Activated naive CD8-positive, alpha-beta T cell treated with anti-CD3 and anti-CD28 coated beads, Interleukin-2, amount 10 ng/mL, durations not matched to agents 7 days and 5 days (primary cell): ENCODE measurements around the gene ZNF638. TPM values are rescaled to one million over a fixed set of nuclear protein-coding genes. Genes with fewer than 3 reads are reported as not detected.
"Not testable (repeated sequence)": the region's sequence is repeated elsewhere in the genome, so short reads cannot be mapped to it uniquely, and the experiment has no call there.

Experiments
- ATAC-seq: fragments of 150-1000 bp; cut with Tn5 transposase; one replicate; pipeline ENCODE4 v1.10.0; 2021; ENCODE audit warnings: low read depth, moderate library complexity
- POLR2A ChIA-PET: fragments of 350-600 bp; sonication (Branson Sonifier 250); formaldehyde crosslinking; loops from one replicate; lab custom pipeline; 2021; ENCODE audit warnings: antibody characterized with exemption; lab: Charles Lee
- DNase-seq: peaks from one replicate; pipeline ENCODE4 v3.0.0; 2021
- H3K27ac Mint-ChIP-seq: one replicate; pipeline ENCODE4 v1.8.0; 2022; ENCODE audit warnings: mild to moderate bottlenecking, mixed read lengths
- H3K27me3 Mint-ChIP-seq: one replicate; pipeline ENCODE4 v1.8.0; 2022; ENCODE audit warnings: mild to moderate bottlenecking, moderate library complexity, mixed read lengths
- H3K36me3 Mint-ChIP-seq: one replicate; pipeline ENCODE4 v1.8.0; 2021; ENCODE audit warnings: mild to moderate bottlenecking, mixed read lengths
- H3K4me1 Mint-ChIP-seq: one replicate; pipeline ENCODE4 v1.8.0; 2021; ENCODE audit warnings: mixed read lengths
- H3K4me3 Mint-ChIP-seq: one replicate; pipeline ENCODE4 v1.8.0; 2022; ENCODE audit warnings: mild to moderate bottlenecking, moderate library complexity, mixed read lengths
- H3K9me3 Mint-ChIP-seq: one replicate; pipeline ENCODE4 v1.8.0; 2021; ENCODE audit warnings: mixed read lengths
- total RNA-seq, 2 experiments: library from RNA; stranded (reverse); gene quantifications; one replicate each; pipeline ENCODE4 v1.2.3, GENCODE V29; 2021

The ZNF638 gene
- total RNA-seq, 2 experiments from 2014 or later = 99.1 to 101 TPM

DNA sequence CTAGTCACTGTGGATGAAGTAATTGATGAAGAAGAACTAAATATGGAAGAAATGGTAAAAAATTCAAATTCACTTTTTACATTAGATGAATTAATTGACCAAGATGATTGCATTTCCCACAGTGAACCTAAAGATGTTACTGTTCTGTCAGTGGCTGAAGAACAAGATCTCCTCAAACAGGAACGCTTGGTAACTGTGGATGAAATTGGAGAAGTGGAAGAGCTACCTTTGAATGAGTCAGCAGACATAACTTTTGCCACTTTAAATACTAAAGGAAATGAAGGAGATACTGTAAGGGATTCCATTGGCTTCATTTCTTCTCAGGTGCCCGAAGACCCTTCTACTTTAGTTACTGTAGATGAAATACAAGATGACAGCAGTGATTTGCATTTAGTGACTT is 95.1 kb downstream of the ZNF638 start:
- Mint-ChIP-seq H3K27me3 (no peaks in the 10 kb centered on the region), H3K4me1 (no peaks in the 10 kb centered on the region), H3K4me3 (no peak overlapping the region), H3K36me3 (peaks cover 34% of the 10 kb centered on the region), H3K9me3 (no peaks in the 10 kb centered on the region), H3K27ac (peak overlapping the region; percentile 25)
- no peak for DNase-seq
- POLR2A ChIA-PET = no interaction called here
- ATAC-seq = no peak

GRCh38 chr2:71428472-71429383 is 97.1 kb downstream of the ZNF638 start:
- Mint-ChIP-seq H3K27ac (no peak overlapping the region), H3K4me3 (no peak overlapping the region), H3K36me3 (peaks cover 27% of the 10 kb centered on the region), H3K27me3 (no peaks in the 10 kb centered on the region), H3K4me1 (no peaks in the 10 kb centered on the region), H3K9me3 (no peaks in the 10 kb centered on the region)
- no peak for ATAC-seq
- POLR2A ChIA-PET = interaction anchor here (1.7 kb wide), 1 partner anchor 97 kb away, joined by 3 read pairs; the partner anchor contains the start of gene ZNF638
- no peak for DNase-seq

DNA sequence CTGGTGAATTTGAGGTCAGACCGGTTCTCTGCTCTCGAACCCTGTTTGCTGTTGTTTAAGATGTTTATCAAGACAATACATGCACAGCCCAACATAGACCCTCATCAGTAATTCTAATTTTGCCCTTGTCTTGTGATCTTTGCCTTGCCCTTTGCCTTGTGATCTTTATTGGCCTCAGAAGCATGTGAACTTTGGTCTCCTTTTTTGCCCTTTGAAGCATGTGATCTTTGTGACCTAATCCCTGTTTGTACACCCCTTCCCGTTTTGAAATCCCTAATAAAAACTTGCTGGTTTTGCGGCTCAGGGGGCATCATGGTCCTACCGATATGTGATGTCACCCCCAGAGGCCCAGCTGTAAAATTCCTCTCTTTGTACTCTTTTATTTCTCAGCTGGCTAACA is 113.6 kb downstream of the ZNF638 start:
- H3K27ac Mint-ChIP-seq, POLR2A ChIA-PET, H3K36me3 Mint-ChIP-seq, H3K4me3 Mint-ChIP-seq, H3K27me3 Mint-ChIP-seq, H3K9me3 Mint-ChIP-seq, DNase-seq, ATAC-seq: not testable (repeated sequence)
- H3K4me1 Mint-ChIP-seq = peaks cover 11% of the 10 kb centered on the region

DNA sequence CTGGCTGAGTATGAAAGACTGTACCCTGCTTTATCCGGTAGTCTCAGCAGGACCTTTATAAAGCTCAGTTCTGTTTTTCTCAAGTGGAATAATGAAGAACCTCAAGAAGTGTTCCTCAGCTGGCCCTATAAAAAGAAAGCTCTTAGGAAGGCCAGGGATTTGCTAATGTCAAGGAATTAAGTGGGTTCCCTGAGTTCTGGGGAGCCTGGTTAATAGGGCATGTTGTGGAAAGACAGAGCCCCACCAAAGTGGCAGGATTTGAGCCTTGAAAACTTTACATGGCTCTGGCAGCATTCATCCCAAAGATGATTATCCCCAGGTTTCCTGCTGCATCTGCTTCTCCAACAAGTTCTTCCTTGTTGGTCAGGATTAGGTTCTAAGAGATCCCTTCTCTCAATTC is 114.9 kb downstream of the ZNF638 start:
- Mint-ChIP-seq H3K27me3 (peaks cover 9% of the 10 kb centered on the region), H3K27ac (no peak overlapping the region), H3K9me3 (no peaks in the 10 kb centered on the region), H3K4me1 (peaks cover 13% of the 10 kb centered on the region), H3K4me3 (no peak overlapping the region), H3K36me3 (peaks cover 1% of the 10 kb centered on the region)
- POLR2A ChIA-PET = no interaction called here
- DNase-seq (no peak), ATAC-seq (no peak)

DNA sequence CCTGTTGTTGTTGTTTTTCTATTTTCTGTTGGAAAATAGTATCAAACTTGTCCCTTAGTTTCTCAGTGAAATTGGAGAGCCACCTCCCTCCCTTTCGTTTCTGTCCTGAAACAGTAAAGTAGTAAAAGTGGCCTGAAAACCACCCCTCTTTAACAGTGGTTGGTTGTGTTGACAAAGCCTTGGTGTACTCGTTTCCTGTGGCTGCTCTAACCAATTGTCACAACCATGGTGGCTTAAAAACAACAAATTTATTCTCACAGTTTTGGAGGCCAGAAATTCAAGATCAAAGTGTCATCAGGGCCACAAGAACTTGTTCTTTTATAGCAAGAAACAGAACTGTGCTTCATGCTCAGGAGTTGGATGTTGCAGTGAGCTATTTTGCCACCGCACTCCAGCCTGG is 117.8 kb downstream of the ZNF638 start:
- Mint-ChIP-seq H3K4me3 (no peak overlapping the region), H3K36me3 (no peaks in the 10 kb centered on the region), H3K4me1 (peaks cover 22% of the 10 kb centered on the region), H3K27ac (no peak overlapping the region), H3K9me3 (no peaks in the 10 kb centered on the region), H3K27me3 (peaks cover 29% of the 10 kb centered on the region)
- DNase-seq (no peak), ATAC-seq (no peak)
- POLR2A ChIA-PET = interaction anchor here (1.2 kb wide), 1 partner anchor 13 kb away, joined by 3 read pairs; no protein-coding TSS in a partner anchor

- Mint-ChIP-seq H3K27ac (no peak overlapping the region), H3K4me3 (no peak overlapping the region), H3K4me1 (peaks cover 28% of the 10 kb centered on the region), H3K36me3 (no peaks in the 10 kb centered on the region), H3K9me3 (no peaks in the 10 kb centered on the region), H3K27me3 (peaks cover 41% of the 10 kb centered on the region)
- DNase-seq = no peak
- POLR2A ChIA-PET = no interaction called here
- ATAC-seq = no peak
Observed at GRCh38 chr2:71451705-71452104, 120.1 kb downstream of the ZNF638 start.

GRCh38 chr2:71452565-71452964 is 121.0 kb downstream of the ZNF638 start:
- DNase-seq = no peak
- Mint-ChIP-seq H3K9me3 (no peaks in the 10 kb centered on the region), H3K36me3 (no peaks in the 10 kb centered on the region), H3K4me3 (peak overlapping the region; percentile 14), H3K27ac (no peak overlapping the region), H3K27me3 (peaks cover 42% of the 10 kb centered on the region), H3K4me1 (peaks cover 29% of the 10 kb centered on the region)
- ATAC-seq = peak; percentile 77
- POLR2A ChIA-PET = no interaction called here

GRCh38 chr2:71453404-71454220 is 122.0 kb downstream of the ZNF638 start, which contains the start of gene DYSF:
TSS of gene DYSF (plus strand) at chr2:71453561.
- Mint-ChIP-seq H3K36me3 (no peaks in the 10 kb centered on the region), H3K27me3 (peaks cover 42% of the 10 kb centered on the region), H3K4me3 (peak within 1 kb of the TSS; percentile 64), H3K9me3 (no peaks in the 10 kb centered on the region), H3K27ac (no peak within 1 kb of the TSS), H3K4me1 (peaks cover 36% of the 10 kb centered on the region)
- peak; percentile 25 for ATAC-seq
- DNase-seq = no peak
- POLR2A ChIA-PET = no interaction called here

DNA sequence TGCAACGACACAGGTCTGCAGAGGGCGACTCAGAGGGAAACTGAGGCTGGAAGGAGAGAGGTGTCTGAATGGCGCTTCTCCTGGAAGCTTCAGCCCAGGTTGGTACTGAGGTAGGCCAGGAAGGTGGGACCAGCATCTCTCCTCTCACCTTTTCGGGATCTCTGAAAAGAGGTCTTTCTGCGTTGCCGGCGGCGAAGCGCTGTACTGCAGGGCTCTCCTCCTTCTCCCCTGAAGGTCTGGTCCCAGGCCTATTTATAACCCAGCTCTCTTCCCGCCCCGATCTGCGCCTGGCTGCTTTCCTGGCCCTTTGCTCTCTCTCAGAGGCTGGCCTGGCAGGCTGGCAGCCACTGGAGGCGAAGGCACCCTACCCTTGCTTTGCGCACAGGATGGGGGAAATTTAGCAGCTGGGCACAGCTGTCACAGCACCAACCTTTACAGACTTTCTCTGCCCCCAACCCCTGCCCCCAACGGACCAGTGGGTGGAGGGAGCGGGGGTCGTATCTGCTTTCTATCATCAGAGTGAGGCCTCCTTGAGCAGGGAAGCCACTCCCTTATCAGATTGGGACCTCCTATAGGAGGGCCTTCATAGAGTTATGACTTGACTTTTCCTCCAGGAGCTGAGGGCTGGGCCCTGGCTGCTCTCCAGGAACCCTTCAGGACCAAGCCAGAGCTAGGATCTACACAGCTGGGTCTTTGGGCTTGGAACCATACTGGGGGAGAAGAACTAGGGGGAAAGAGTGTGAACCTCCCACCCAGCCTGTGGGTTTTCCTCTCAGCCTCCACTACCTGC is 122.8 kb downstream of the ZNF638 start:
- DNase-seq (no peak), ATAC-seq (no peak)
- peaks cover 42% of the 10 kb centered on the region for H3K27me3 Mint-ChIP-seq
- peaks cover 30% of the 10 kb centered on the region for H3K4me1 Mint-ChIP-seq
- peak overlapping the region; percentile 37 for H3K4me3 Mint-ChIP-seq
- no peaks in the 10 kb centered on the region for H3K9me3 Mint-ChIP-seq
- H3K36me3 Mint-ChIP-seq = no peaks in the 10 kb centered on the region
- H3K27ac Mint-ChIP-seq = no peak overlapping the region
- POLR2A ChIA-PET = no interaction called here

GRCh38 chr2:71455011-71455740 is 123.6 kb downstream of the ZNF638 start:
- H3K4me3 Mint-ChIP-seq = no peak overlapping the region

GRCh38 chr2:71455741-71456569 is 124.4 kb downstream of the ZNF638 start:
- DNase-seq (no peak), ATAC-seq (peak; percentile 18)
- POLR2A ChIA-PET = no interaction called here
- no peaks in the 10 kb centered on the region for H3K36me3 Mint-ChIP-seq
- peak overlapping the region; percentile 29 for H3K4me3 Mint-ChIP-seq
- H3K4me1 Mint-ChIP-seq = peaks cover 25% of the 10 kb centered on the region
- peak overlapping the region; percentile 49 for H3K27ac Mint-ChIP-seq
- no peaks in the 10 kb centered on the region for H3K9me3 Mint-ChIP-seq
- H3K27me3 Mint-ChIP-seq = peaks cover 38% of the 10 kb centered on the region

More at GRCh38 chr2:71455011-71455740, 123.6 kb downstream of the ZNF638 start:
- Mint-ChIP-seq H3K36me3 (no peaks in the 10 kb centered on the region), H3K9me3 (no peaks in the 10 kb centered on the region), H3K4me1 (peaks cover 25% of the 10 kb centered on the region), H3K27ac (peak overlapping the region; percentile 17), H3K27me3 (peaks cover 42% of the 10 kb centered on the region)
- ATAC-seq = no peak
- DNase-seq = no peak
- POLR2A ChIA-PET = no interaction called here

- no peak overlapping the region for H3K27ac Mint-ChIP-seq
- H3K4me3 Mint-ChIP-seq = no peak overlapping the region
- DNase-seq = no peak
- POLR2A ChIA-PET = no interaction called here
- peaks cover 23% of the 10 kb centered on the region for H3K4me1 Mint-ChIP-seq
- no peaks in the 10 kb centered on the region for H3K36me3 Mint-ChIP-seq
- H3K27me3 Mint-ChIP-seq = peaks cover 32% of the 10 kb centered on the region
- ATAC-seq = no peak
- H3K9me3 Mint-ChIP-seq = no peaks in the 10 kb centered on the region
Observed at GRCh38 chr2:71456617-71457016, 125.0 kb downstream of the ZNF638 start.
